Inflammatory macrophage (primary cell): ENCODE data around the gene PTGES2.
"Not testable (repeated sequence)": the region's sequence is repeated elsewhere in the genome, so short reads cannot be mapped to it uniquely, and the experiment has no call there.

Experiments used
- DNase-seq, 2 donors: peaks; one replicate each; pipeline ENCODE4 v3.0.0-alpha.2; 2020 to 2022

PTGES2 gene

GRCh38 chr9:128118971-128119665, 8.4 kb downstream of the PTGES2 start:
- no peak for DNase-seq

GRCh38 chr9:128118472-128118857, 9.1 kb downstream of the PTGES2 start:
- no peak for DNase-seq

GRCh38 chr9:128117613-128118471, 9.7 kb downstream of the PTGES2 start:
- peak; percentile 94 to 95 for DNase-seq

GRCh38 chr9:128116104-128117083, 11.1 kb downstream of the PTGES2 start:
- DNase-seq: no peak

GRCh38 chr9:128115187-128116103, 12.1 kb downstream of the PTGES2 start:
- DNase-seq: peak; percentile 80 to 90

GRCh38 chr9:128114326-128115186, 13.0 kb downstream of the PTGES2 start:
- DNase-seq: no peak

- DNase-seq: no peak
Measured at GRCh38 chr9:128113526-128114325, 13.8 kb downstream of the PTGES2 start.

GRCh38 chr9:128111726-128112125, 15.8 kb downstream of the PTGES2 start:
- not testable (repeated sequence) for DNase-seq

- DNase-seq: no peak
Measured at GRCh38 chr9:128109050-128109709, 18.3 kb downstream of the PTGES2 start.

- DNase-seq: no peak
Measured at GRCh38 chr9:128108269-128109049, 19.1 kb downstream of the PTGES2 start.

- DNase-seq: no peak
Measured at GRCh38 chr9:128107468-128108268, 19.9 kb downstream of the PTGES2 start.

GRCh38 chr9:128106940-128107467, 20.5 kb downstream of the PTGES2 start:
- no peak for DNase-seq

GRCh38 chr9:128106181-128106939, 21.2 kb downstream of the PTGES2 start:
- no peak for DNase-seq

GRCh38 chr9:128105538-128106175, 21.9 kb downstream of the PTGES2 start:
- DNase-seq: no peak

GRCh38 chr9:128104171-128104618, 23.3 kb downstream of the PTGES2 start:
- DNase-seq: no peak

GRCh38 chr9:128103589-128103962, 24.0 kb downstream of the PTGES2 start:
- no peak for DNase-seq
